Keratinocyte (primary cell): Measurements from ENCODE around the gene BPIFA1. TPM values are rescaled to one million over a fixed set of nuclear protein-coding genes. Genes with fewer than 3 reads are reported as not detected.

ENCODE experiments used
- DNase-seq: peaks from one replicate; pipeline ENCODE4 v3.0.0-alpha.2; 2011; ENCODE audit warnings: low read depth, missing footprints, low spot score
- FAIRE-seq: peaks from 2 replicates; lab custom pipeline; 2011; peaks lifted over from hg19 to GRCh38; lab: Jason Lieb, UNC
- H2AFZ ChIP-seq: 2 replicates; pipeline ENCODE4 v1.6.0; 2012; ENCODE audit warnings: low read length, control low read depth, inconsistent platforms; ENCODE audit not compliant: control insufficient read depth
- H3K27ac ChIP-seq: 2 replicates; pipeline ENCODE4 v1.5.1; 2011; ENCODE audit warnings: low read length; ENCODE audit not compliant: control insufficient read depth, insufficient read depth
- H3K27me3 ChIP-seq: 3 replicates; pipeline ENCODE4 v1.6.0; 2011; ENCODE audit warnings: low read length; ENCODE audit not compliant: control insufficient read depth, insufficient read depth; ENCODE audit errors: extremely low read depth
- H3K36me3 ChIP-seq, 2 experiments: 2 replicates in 1 of 2; 3 replicates in 1 of 2; pipeline ENCODE4 v1.5.1; 2011; ENCODE audit warnings: low read length in 2 of 2, mild to moderate bottlenecking in 1 of 2; ENCODE audit not compliant: control insufficient read depth in 2 of 2, insufficient read depth in 2 of 2; ENCODE audit errors: extremely low read depth in 1 of 2
- H3K4me1 ChIP-seq: 3 replicates; pipeline ENCODE4 v1.5.1; 2011; ENCODE audit warnings: low read length; ENCODE audit not compliant: control insufficient read depth, insufficient read depth; ENCODE audit errors: extremely low read depth
- H3K4me2 ChIP-seq: 3 replicates; pipeline ENCODE4 v1.6.0; 2011; ENCODE audit warnings: low read depth, low read length; ENCODE audit not compliant: control insufficient read depth, insufficient read depth; ENCODE audit errors: extremely low read depth
- H3K4me3 ChIP-seq, 3 experiments: fragments of 200-600 bp in 1 of 3; sonication (generic) in 1 of 3; 2 replicates in 2 of 3; 3 replicates in 1 of 3; pipeline ENCODE4 v1.5.1; 2011 to 2016; ENCODE audit warnings: low read length in 3 of 3, mild to moderate bottlenecking in 3 of 3, control low read depth in 2 of 3, inconsistent platforms in 1 of 3, low read depth in 1 of 3, mixed read lengths in 1 of 3, mixed run types in 1 of 3, moderate library complexity in 1 of 3; ENCODE audit not compliant: control insufficient read depth in 2 of 3, insufficient read depth in 2 of 3; ENCODE audit errors: extremely low read depth in 1 of 3
- H3K79me2 ChIP-seq: 2 replicates; pipeline ENCODE4 v1.6.0; 2012; ENCODE audit warnings: low read length; ENCODE audit not compliant: control insufficient read depth, insufficient read depth
- H3K9ac ChIP-seq: 3 replicates; pipeline ENCODE4 v1.6.0; 2011; ENCODE audit warnings: low read length; ENCODE audit not compliant: control insufficient read depth, insufficient read depth; ENCODE audit errors: extremely low read depth
- H3K9me1 ChIP-seq: 3 replicates; pipeline ENCODE4 v1.6.0; 2011; ENCODE audit warnings: low read length; ENCODE audit not compliant: control insufficient read depth, insufficient read depth; ENCODE audit errors: extremely low read depth
- H3K9me3 ChIP-seq: 2 replicates; pipeline ENCODE4 v1.5.1; 2012; ENCODE audit warnings: low read depth, low read length; ENCODE audit not compliant: control insufficient read depth
- H4K20me1 ChIP-seq: 3 replicates; pipeline ENCODE4 v1.6.0; 2011; ENCODE audit warnings: low read length; ENCODE audit not compliant: control insufficient read depth, insufficient read depth; ENCODE audit errors: extremely low read depth
- CTCF ChIP-seq, 3 experiments: IDR thresholded peaks in 1 of 3; conservative IDR thresholded peaks in 1 of 3; optimal IDR thresholded peaks in 1 of 3; 2 replicates in 2 of 3; 3 replicates in 1 of 3; pipeline versions ENCODE3 to v1.5.1; 2011; ENCODE audit warnings: low read length in 3 of 3, mild to moderate bottlenecking in 3 of 3, moderate library complexity in 2 of 3, control low read depth in 1 of 3, inconsistent platforms in 1 of 3; ENCODE audit not compliant: insufficient read depth in 2 of 3; ENCODE audit errors: extremely low read depth in 1 of 3
- EZH2 ChIP-seq: IDR thresholded peaks from one replicate; pipeline ENCODE4 v1.6.1; 2012; ENCODE audit warnings: inconsistent platforms, mild to moderate bottlenecking, low read length, moderate library complexity
- dilution Hi-C: fragments of 300-500 bp; cut with MboI; formaldehyde crosslinking; loops from one replicate; pipeline ENCODE4 v1.7.0; 2020; ENCODE audit warnings: low sequenced_read_pairs; ENCODE audit not compliant: extremely low pct_ligation_motif_present
- polyA plus RNA-seq, 5 experiments: library from polyadenylated mRNA; depleted of rRNA in 3 of 5; stranded (reverse) in 3 of 5; stranded (forward) in 1 of 5; unstranded in 1 of 5; fragments of >200 nt; gene quantifications; 1 replicate in 1 of 5; 2 replicates in 3 of 5; 3 replicates in 1 of 5; pipeline versions ENCODE4 v1.2.1 to v1.2.3, GENCODE V29; 2011 to 2012; ENCODE audit warnings: missing spikeins in 2 of 5, low read depth in 1 of 5, low replicate concordance in 1 of 5

The BPIFA1 gene
- polyA plus RNA-seq, 1 donor (not counting 4 experiments of a cell fraction or from before 2014, with no cell fraction given) = not detected

DNA sequence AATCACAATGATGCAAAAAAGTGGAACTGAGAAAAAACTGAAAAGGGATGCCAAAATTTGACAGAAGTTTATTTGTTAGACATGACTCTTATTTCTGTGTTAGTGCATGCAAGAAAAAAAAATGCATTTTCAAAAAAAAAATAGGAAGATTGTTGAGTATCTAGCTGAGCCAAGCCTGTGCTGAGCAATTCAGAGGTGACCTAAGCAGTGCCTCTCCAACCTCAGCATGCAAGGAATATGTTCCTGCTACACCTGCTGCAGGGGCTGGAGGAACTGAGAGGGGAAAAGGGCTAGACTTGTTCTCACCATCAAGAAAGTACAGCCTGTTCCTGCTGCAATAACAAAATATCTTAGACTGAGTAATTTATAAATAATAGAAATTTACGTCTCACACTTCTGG, 43.8 kb upstream of the BPIFA1 start:
- Histone ChIP-seq H3K27me3 (no peaks in the 10 kb centered on the region), H3K36me3 (no peaks in the 10 kb centered on the region), H3K79me2 (no peaks in the 10 kb centered on the region), H3K9me3 (no peaks in the 10 kb centered on the region), H3K9ac (no peak overlapping the region), H4K20me1 (no peaks in the 10 kb centered on the region), H3K4me3 (no peak overlapping the region), H3K9me1 (no peaks in the 10 kb centered on the region), H3K4me1 (no peaks in the 10 kb centered on the region), H3K27ac (no peak overlapping the region), H2AFZ (no peak overlapping the region), H3K4me2 (no peak overlapping the region)
- FAIRE-seq (no peak), DNase-seq (no peak)
- TF ChIP-seq EZH2 (no peak), CTCF (optimal IDR thresholded peaks at IDR 0.05 in 1 of 3, IDR thresholded peaks at IDR 0.05 in 1 of 3, conservative IDR thresholded peaks at IDR 0.05 in 1 of 3; ENCODE audit: extremely low read depth in 1 of 3, insufficient read depth in 2 of 3, low read length in 3 of 3) (no peak)
- dilution Hi-C loops = no loop called here

GRCh38 chr20:33192912-33193501, 42.8 kb upstream of the BPIFA1 start:
- H3K4me1 ChIP-seq = no peaks in the 10 kb centered on the region
- dilution Hi-C loops = no loop called here
- FAIRE-seq = no peak
- no peak for DNase-seq
- no peak for TF ChIP-seq CTCF (optimal IDR thresholded peaks at IDR 0.05 in 1 of 3, IDR thresholded peaks at IDR 0.05 in 1 of 3, conservative IDR thresholded peaks at IDR 0.05 in 1 of 3; ENCODE audit: extremely low read depth in 1 of 3, insufficient read depth in 2 of 3, low read length in 3 of 3)
- no peak for TF ChIP-seq EZH2
- no peak overlapping the region for H3K27ac ChIP-seq
- H4K20me1 ChIP-seq = no peaks in the 10 kb centered on the region
- H3K9ac ChIP-seq = no peak overlapping the region
- H3K9me1 ChIP-seq = no peaks in the 10 kb centered on the region
- H2AFZ ChIP-seq = no peak overlapping the region
- H3K4me3 ChIP-seq = no peak overlapping the region
- H3K9me3 ChIP-seq = no peaks in the 10 kb centered on the region
- no peak overlapping the region for H3K4me2 ChIP-seq
- no peaks in the 10 kb centered on the region for H3K79me2 ChIP-seq
- H3K36me3 ChIP-seq = no peaks in the 10 kb centered on the region
- no peaks in the 10 kb centered on the region for H3K27me3 ChIP-seq
